VCaP (cell line): Measurements from ENCODE around the gene MCFD2.

Experiments
- H3K27ac ChIP-seq: fragments of 450-650 bp; 2 replicates; pipeline ENCODE4 v1.5.1; 2017
- CTCF ChIP-seq: fragments of 450-650 bp; conservative IDR thresholded peaks from 2 replicates; pipeline ENCODE4 v1.5.1; 2017; ENCODE audit warnings: mild to moderate bottlenecking, moderate library complexity

MCFD2 gene

GRCh38 chr2:46858702-46859090, 56.9 kb downstream of the MCFD2 start:
- no peak for TF ChIP-seq CTCF

GRCh38 chr2:46857871-46858701, 57.5 kb downstream of the MCFD2 start:
- H3K27ac ChIP-seq, result no peak overlapping the region
- TF ChIP-seq CTCF, result no peak

More at GRCh38 chr2:46858702-46859090, 56.9 kb downstream of the MCFD2 start:
- no peak overlapping the region for H3K27ac ChIP-seq

- H3K27ac ChIP-seq, result no peak overlapping the region
Observed at GRCh38 chr2:46856336-46856735, 59.3 kb downstream of the MCFD2 start.

GRCh38 chr2:46855805-46856204, 59.8 kb downstream of the MCFD2 start:
- TF ChIP-seq CTCF, result no peak
- H3K27ac ChIP-seq, result no peak overlapping the region

More at GRCh38 chr2:46856336-46856735, 59.3 kb downstream of the MCFD2 start:
- TF ChIP-seq CTCF, result no peak

GRCh38 chr2:46854260-46854659, 61.3 kb downstream of the MCFD2 start:
- no peak for TF ChIP-seq CTCF
- H3K27ac ChIP-seq, result no peak overlapping the region

- no peak overlapping the region for H3K27ac ChIP-seq
- no peak for TF ChIP-seq CTCF
Observed at GRCh38 chr2:46852598-46852997, 63.0 kb downstream of the MCFD2 start.

GRCh38 chr2:46852124-46852523, 63.5 kb downstream of the MCFD2 start:
- TF ChIP-seq CTCF, result no peak
- H3K27ac ChIP-seq, result no peak overlapping the region
